HEK293 (cell line): ENCODE results near the gene HLF.

Experiments
- HOXD13 ChIP-seq: sonication (generic); formaldehyde crosslinking; IDR thresholded peaks from 2 replicates; pipeline ENCODE4 v1.8.0; 2022; ENCODE audit warnings: missing genetic modification reagents, borderline replicate concordance
- MEIS1 ChIP-seq: sonication (generic); formaldehyde crosslinking; IDR thresholded peaks from 2 replicates; pipeline ENCODE4 v1.8.1; 2022; ENCODE audit warnings: missing genetic modification reagents, mild to moderate bottlenecking, borderline replicate concordance
- TCF7L2 ChIP-seq: IDR thresholded peaks from 2 replicates; pipeline ENCODE4 v1.6.1; 2011; ENCODE audit warnings: low read depth, mild to moderate bottlenecking, inconsistent platforms, low read length, moderate library complexity, borderline replicate concordance
- TRIM28 ChIP-seq: IDR thresholded peaks from 2 replicates; pipeline ENCODE4 v1.6.1; 2011; ENCODE audit warnings: low read length, control low read depth, borderline replicate concordance
- ZNF138 ChIP-seq: fragments of 450-650 bp; formaldehyde crosslinking; IDR thresholded peaks from 2 replicates; pipeline ENCODE4 v1.5.1; 2016; ENCODE audit warnings: missing biosample characterization, missing genetic modification characterization, borderline replicate concordance
- ZNF184 ChIP-seq: fragments of 450-650 bp; IDR thresholded peaks from 2 replicates; pipeline ENCODE4 v1.5.1; 2018; ENCODE audit warnings: missing biosample characterization, mild to moderate bottlenecking, missing genetic modification characterization
- ZNF24 ChIP-seq: fragments of 450-650 bp; formaldehyde crosslinking; IDR thresholded peaks from 2 replicates; pipeline ENCODE4 v1.5.1; 2016; ENCODE audit warnings: missing biosample characterization, missing genetic modification characterization
- ZNF768 ChIP-seq: fragments of 450-650 bp; formaldehyde crosslinking; IDR thresholded peaks from 2 replicates; pipeline ENCODE4 v1.5.1; 2018; ENCODE audit warnings: missing biosample characterization, mild to moderate bottlenecking, missing genetic modification characterization
- TF ChIP-seq, protein P1 (sequence below): fragments of 450-650 bp; formaldehyde crosslinking; IDR thresholded peaks from 2 replicates; pipeline ENCODE4 v1.5.1; 2016; ENCODE audit warnings: missing biosample characterization, missing genetic modification characterization
- TF ChIP-seq, protein P2 (sequence below): sonication (generic); formaldehyde crosslinking; IDR thresholded peaks from 2 replicates; pipeline ENCODE4 v1.8.1; 2022; ENCODE audit warnings: mild to moderate bottlenecking, moderate library complexity, missing genetic modification reagents
- TF ChIP-seq, protein P3 (sequence below): fragments of 450-650 bp; formaldehyde crosslinking; conservative IDR thresholded peaks from 2 replicates; pipeline ENCODE4 v1.5.1; 2016; ENCODE audit warnings: low read depth, missing biosample characterization, missing genetic modification characterization

DNA sequence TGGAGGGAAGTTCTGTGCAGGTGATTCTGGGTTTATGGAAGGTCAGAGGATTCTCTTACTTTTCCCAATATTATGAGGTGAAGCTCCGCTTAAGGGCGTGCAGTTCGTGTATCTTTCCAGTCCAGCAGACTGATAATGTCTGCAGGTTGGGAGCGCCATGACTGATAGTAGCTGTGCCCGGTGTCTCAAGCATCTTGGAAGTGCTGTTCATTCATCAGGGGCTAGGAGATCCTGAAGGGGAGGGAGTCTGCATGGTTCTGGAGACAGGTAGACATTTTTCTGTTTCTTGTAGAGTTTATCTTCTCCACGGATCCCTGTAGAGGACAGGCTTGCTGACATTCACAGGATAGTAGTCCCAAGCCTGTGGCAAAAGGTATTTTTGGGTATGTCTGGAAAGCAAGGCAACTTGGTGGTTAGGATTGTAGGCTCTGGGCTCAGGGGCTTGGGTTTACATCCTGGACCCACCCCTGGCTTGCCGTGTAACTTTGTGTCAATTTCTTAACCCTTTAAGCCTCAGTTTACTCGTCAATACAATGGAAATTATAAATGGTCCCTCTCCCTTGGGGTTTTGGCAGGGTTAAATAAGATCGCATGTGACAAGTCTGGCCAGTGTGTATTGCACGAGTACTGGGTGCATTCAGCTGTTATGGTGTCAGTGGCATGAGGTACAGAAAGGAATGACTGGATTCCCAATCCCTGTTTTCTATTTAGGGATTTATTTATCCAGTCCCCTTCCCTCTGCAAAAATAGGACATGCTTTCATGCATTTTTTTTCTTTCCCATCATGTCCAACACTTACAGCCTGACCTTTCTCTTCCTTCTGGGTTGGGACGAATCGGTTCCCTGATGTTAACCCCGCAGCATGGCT is 8.2 kb downstream of the HLF start:
- TF ChIP-seq, protein P1, sequence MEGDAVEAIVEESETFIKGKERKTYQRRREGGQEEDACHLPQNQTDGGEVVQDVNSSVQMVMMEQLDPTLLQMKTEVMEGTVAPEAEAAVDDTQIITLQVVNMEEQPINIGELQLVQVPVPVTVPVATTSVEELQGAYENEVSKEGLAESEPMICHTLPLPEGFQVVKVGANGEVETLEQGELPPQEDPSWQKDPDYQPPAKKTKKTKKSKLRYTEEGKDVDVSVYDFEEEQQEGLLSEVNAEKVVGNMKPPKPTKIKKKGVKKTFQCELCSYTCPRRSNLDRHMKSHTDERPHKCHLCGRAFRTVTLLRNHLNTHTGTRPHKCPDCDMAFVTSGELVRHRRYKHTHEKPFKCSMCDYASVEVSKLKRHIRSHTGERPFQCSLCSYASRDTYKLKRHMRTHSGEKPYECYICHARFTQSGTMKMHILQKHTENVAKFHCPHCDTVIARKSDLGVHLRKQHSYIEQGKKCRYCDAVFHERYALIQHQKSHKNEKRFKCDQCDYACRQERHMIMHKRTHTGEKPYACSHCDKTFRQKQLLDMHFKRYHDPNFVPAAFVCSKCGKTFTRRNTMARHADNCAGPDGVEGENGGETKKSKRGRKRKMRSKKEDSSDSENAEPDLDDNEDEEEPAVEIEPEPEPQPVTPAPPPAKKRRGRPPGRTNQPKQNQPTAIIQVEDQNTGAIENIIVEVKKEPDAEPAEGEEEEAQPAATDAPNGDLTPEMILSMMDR (tag by site-specific recombination) = no peak
- TF ChIP-seq ZNF138 (tag by site-specific recombination) (no peak), HOXD13 (CRISPR knock-in tag) (no peak), TRIM28 (no peak), ZNF184 (no peak), MEIS1 (CRISPR knock-in tag) (no peak), ZNF24 (no peak), ZNF768 (tag by site-specific recombination) (no peak), TCF7L2 (no peak)
- TF ChIP-seq, protein P2, sequence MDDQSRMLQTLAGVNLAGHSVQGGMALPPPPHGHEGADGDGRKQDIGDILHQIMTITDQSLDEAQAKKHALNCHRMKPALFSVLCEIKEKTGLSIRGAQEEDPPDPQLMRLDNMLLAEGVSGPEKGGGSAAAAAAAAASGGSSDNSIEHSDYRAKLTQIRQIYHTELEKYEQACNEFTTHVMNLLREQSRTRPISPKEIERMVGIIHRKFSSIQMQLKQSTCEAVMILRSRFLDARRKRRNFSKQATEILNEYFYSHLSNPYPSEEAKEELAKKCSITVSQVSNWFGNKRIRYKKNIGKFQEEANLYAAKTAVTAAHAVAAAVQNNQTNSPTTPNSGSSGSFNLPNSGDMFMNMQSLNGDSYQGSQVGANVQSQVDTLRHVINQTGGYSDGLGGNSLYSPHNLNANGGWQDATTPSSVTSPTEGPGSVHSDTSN (CRISPR knock-in tag) = no peak
- TF ChIP-seq, protein P3, sequence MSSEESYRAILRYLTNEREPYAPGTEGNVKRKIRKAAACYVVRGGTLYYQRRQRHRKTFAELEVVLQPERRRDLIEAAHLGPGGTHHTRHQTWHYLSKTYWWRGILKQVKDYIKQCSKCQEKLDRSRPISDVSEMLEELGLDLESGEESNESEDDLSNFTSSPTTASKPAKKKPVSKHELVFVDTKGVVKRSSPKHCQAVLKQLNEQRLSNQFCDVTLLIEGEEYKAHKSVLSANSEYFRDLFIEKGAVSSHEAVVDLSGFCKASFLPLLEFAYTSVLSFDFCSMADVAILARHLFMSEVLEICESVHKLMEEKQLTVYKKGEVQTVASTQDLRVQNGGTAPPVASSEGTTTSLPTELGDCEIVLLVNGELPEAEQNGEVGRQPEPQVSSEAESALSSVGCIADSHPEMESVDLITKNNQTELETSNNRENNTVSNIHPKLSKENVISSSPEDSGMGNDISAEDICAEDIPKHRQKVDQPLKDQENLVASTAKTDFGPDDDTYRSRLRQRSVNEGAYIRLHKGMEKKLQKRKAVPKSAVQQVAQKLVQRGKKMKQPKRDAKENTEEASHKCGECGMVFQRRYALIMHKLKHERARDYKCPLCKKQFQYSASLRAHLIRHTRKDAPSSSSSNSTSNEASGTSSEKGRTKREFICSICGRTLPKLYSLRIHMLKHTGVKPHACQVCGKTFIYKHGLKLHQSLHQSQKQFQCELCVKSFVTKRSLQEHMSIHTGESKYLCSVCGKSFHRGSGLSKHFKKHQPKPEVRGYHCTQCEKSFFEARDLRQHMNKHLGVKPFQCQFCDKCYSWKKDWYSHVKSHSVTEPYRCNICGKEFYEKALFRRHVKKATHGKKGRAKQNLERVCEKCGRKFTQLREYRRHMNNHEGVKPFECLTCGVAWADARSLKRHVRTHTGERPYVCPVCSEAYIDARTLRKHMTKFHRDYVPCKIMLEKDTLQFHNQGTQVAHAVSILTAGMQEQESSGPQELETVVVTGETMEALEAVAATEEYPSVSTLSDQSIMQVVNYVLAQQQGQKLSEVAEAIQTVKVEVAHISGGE (tag by site-specific recombination) = no peak
